Cardiac fibroblast (primary cell): ENCODE measurements around the gene JAZF1.

Experiments used
- DNase-seq, 2 donors: peaks; one replicate each; pipeline versions ENCODE4 v3.0.0 to v3.0.0-alpha.2; 2010; ENCODE audit warnings: low read depth in 2 of 2
- H3K4me3 ChIP-seq, 2 donors: replicated peaks in 1 of 2; 1 replicate in 1 of 2; 2 replicates in 1 of 2; pipeline ENCODE4 v1.5.1; 2011; ENCODE audit warnings: low read depth in 2 of 2, low read length in 2 of 2, mild to moderate bottlenecking in 2 of 2, moderate library complexity in 1 of 2
- TF ChIP-seq, protein P1 (sequence below): IDR thresholded peaks from one replicate; pipeline ENCODE4 v1.5.1; 2011; ENCODE audit warnings: low read depth, mild to moderate bottlenecking, low read length, inconsistent platforms

Gene JAZF1

GRCh38 chr7:27836536-27836935 lies 344.1 kb downstream of the JAZF1 start:
- TF ChIP-seq, protein P1, sequence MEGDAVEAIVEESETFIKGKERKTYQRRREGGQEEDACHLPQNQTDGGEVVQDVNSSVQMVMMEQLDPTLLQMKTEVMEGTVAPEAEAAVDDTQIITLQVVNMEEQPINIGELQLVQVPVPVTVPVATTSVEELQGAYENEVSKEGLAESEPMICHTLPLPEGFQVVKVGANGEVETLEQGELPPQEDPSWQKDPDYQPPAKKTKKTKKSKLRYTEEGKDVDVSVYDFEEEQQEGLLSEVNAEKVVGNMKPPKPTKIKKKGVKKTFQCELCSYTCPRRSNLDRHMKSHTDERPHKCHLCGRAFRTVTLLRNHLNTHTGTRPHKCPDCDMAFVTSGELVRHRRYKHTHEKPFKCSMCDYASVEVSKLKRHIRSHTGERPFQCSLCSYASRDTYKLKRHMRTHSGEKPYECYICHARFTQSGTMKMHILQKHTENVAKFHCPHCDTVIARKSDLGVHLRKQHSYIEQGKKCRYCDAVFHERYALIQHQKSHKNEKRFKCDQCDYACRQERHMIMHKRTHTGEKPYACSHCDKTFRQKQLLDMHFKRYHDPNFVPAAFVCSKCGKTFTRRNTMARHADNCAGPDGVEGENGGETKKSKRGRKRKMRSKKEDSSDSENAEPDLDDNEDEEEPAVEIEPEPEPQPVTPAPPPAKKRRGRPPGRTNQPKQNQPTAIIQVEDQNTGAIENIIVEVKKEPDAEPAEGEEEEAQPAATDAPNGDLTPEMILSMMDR = no peak
- no peak overlapping the region for H3K4me3 ChIP-seq
- DNase-seq = no peak

DNA sequence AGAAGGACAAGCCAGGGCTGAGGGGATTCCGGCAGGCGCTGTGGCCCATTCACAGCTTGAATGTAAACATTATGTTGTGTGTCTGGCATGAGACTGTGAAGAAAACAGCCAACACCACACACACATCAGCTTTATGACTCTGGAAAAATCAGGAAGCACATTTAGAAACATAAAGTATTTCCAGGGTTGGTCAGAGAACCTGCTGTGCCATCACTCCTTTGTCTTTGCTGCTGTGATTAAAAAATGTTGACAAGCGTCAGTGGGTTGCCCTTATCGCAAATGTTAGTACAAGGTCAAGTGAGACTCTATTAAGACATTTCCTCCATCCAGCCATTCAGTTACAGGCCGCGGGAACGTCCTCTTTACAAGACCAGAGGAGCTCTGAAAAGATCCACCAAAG lies 345.2 kb downstream of the JAZF1 start:
- TF ChIP-seq, protein P1 = no peak
- peak in 1 of 2 donors; percentile 40 for DNase-seq
- H3K4me3 ChIP-seq = no peak overlapping the region

- DNase-seq = no peak
- TF ChIP-seq, protein P1 = no peak
- H3K4me3 ChIP-seq = no peak overlapping the region
Observed at GRCh38 chr7:27834179-27834921, 346.2 kb downstream of the JAZF1 start.

- no peak for DNase-seq
- no peak overlapping the region for H3K4me3 ChIP-seq
- TF ChIP-seq, protein P1 = no peak
Observed at GRCh38 chr7:27826357-27826756, 354.2 kb downstream of the JAZF1 start.

DNA sequence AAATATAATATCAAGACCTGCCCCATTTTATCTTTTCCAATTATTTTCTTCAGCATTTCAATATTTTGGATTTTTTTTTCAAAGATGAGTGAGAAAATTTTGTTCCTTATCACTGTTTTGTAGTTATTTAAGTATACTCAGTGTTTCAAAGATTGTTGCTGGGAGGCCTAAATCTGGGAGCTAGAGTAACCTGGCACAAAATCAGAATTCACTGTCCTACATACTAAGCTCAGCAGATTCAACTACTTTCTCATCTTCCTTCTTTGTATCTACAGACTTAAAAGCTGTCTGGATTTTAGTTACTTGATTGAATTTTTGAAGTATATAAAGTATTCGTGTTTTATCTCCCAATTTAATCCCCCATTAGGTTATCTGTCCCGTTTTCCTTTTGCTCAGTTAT lies 354.7 kb downstream of the JAZF1 start:
- TF ChIP-seq, protein P1 = no peak
- no peak overlapping the region for H3K4me3 ChIP-seq
- DNase-seq = peak in 1 of 2 donors; percentile 31

DNA sequence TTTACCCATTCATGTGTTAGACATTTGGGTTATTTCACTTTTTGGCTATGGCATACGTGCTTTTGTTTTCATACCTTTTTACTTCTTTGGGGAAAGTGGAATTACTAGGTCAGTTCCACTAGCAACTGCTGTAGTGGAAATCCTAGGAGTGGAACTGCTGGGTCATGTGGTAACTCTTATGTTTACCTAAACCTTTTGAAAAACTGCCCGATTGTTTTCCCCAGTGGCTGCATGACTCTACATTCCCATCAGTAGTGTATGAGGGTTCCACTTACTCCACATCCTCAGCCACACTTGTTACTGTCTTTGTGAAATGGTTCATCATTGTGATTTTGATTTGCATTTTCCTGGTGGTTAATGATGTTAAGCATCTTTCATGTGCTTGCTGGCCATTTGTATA lies 358.4 kb downstream of the JAZF1 start:
- no peak overlapping the region for H3K4me3 ChIP-seq
- DNase-seq = peak in 1 of 2 donors; percentile 38
- TF ChIP-seq, protein P1 = no peak

- TF ChIP-seq, protein P1 = no peak
- no peak overlapping the region for H3K4me3 ChIP-seq
- DNase-seq = no peak
Observed at GRCh38 chr7:27812706-27813105, 367.9 kb downstream of the JAZF1 start.
